ENCODE measurements around the gene UGT1A1. TPM values are rescaled to one million over a fixed set of nuclear protein-coding genes. Genes with fewer than 3 reads are reported as not detected.

Gene UGT1A1
- total RNA-seq, 2 donors from 2014 or later = 1.2 to 1.9 TPM

- Histone ChIP-seq H3K27ac (no peak overlapping the region), H3K9me3 (no peaks in the 10 kb centered on the region), H3K9ac (ENCODE audit: low read depth in 2 of 2, low read length in 2 of 2) (no peak overlapping the region), H3K4me3 (no peak overlapping the region), H3K36me3 (no peaks in the 10 kb centered on the region), H3K27me3 (no peaks in the 10 kb centered on the region), H3K4me1 (no peaks in the 10 kb centered on the region)
- no peak for DNase-seq
- no peak for TF ChIP-seq CTCF (IDR thresholded peaks at IDR 0.05)
- intact Hi-C loops (cut with DNase I) = no loop called here
Observed at GRCh38 chr2:233754872-233755611, 5.0 kb upstream of the UGT1A1 start.

GRCh38 chr2:233756429-233757081 lies 3.5 kb upstream of the UGT1A1 start:
- H3K4me3 ChIP-seq = no peak overlapping the region

GRCh38 chr2:233758141-233758540 lies 1.9 kb upstream of the UGT1A1 start:
- no peak overlapping the region for H3K9ac ChIP-seq (ENCODE audit: low read depth in 2 of 2, low read length in 2 of 2)
- DNase-seq = no peak
- H3K9me3 ChIP-seq = no peaks in the 10 kb centered on the region
- H3K4me1 ChIP-seq = no peaks in the 10 kb centered on the region
- intact Hi-C loops (cut with DNase I) = no loop called here
- no peaks in the 10 kb centered on the region for H3K27me3 ChIP-seq
- TF ChIP-seq CTCF (IDR thresholded peaks at IDR 0.05) = no peak
- no peak overlapping the region for H3K4me3 ChIP-seq
- H3K27ac ChIP-seq = no peak overlapping the region
- H3K36me3 ChIP-seq = no peaks in the 10 kb centered on the region

More at GRCh38 chr2:233756429-233757081, 3.5 kb upstream of the UGT1A1 start:
- H3K27me3 ChIP-seq = no peaks in the 10 kb centered on the region
- no peak overlapping the region for H3K27ac ChIP-seq
- H3K9ac ChIP-seq (ENCODE audit: low read depth in 2 of 2, low read length in 2 of 2) = no peak overlapping the region
- H3K4me1 ChIP-seq = no peaks in the 10 kb centered on the region
- H3K36me3 ChIP-seq = no peaks in the 10 kb centered on the region
- peak; percentile 35 for DNase-seq
- intact Hi-C loops (cut with DNase I) = no loop called here
- H3K9me3 ChIP-seq = no peaks in the 10 kb centered on the region
- no peak for TF ChIP-seq CTCF (IDR thresholded peaks at IDR 0.05)

- Histone ChIP-seq H3K27ac (no peak overlapping the region), H3K27me3 (no peaks in the 10 kb centered on the region), H3K9me3 (no peaks in the 10 kb centered on the region), H3K4me1 (no peaks in the 10 kb centered on the region), H3K9ac (ENCODE audit: low read depth in 2 of 2, low read length in 2 of 2) (no peak overlapping the region), H3K36me3 (no peaks in the 10 kb centered on the region), H3K4me3 (no peak overlapping the region)
- DNase-seq = no peak
- intact Hi-C loops (cut with DNase I) = no loop called here
- no peak for TF ChIP-seq CTCF (IDR thresholded peaks at IDR 0.05)
Observed at GRCh38 chr2:233758849-233759248, 1.2 kb upstream of the UGT1A1 start.

- H3K27ac ChIP-seq = no peak overlapping the region
- H3K4me3 ChIP-seq = no peak overlapping the region
- intact Hi-C loops (cut with DNase I) = no loop called here
- H3K4me1 ChIP-seq = no peaks in the 10 kb centered on the region
- DNase-seq = no peak
- no peaks in the 10 kb centered on the region for H3K27me3 ChIP-seq
- no peaks in the 10 kb centered on the region for H3K9me3 ChIP-seq
- TF ChIP-seq CTCF (IDR thresholded peaks at IDR 0.05) = no peak
- no peak overlapping the region for H3K9ac ChIP-seq (ENCODE audit: low read depth in 2 of 2, low read length in 2 of 2)
- H3K36me3 ChIP-seq = no peaks in the 10 kb centered on the region
Observed at GRCh38 chr2:233761040-233761769, 1.1 kb downstream of the UGT1A1 start.

All from colonic mucosa (tissue), 4 donors.